ENCODE data around the gene FGGY.
"Not testable (repeated sequence)": the region's sequence is repeated elsewhere in the genome, so short reads cannot be mapped to it uniquely, and the experiment has no call there.

Gene FGGY

GRCh38 chr1:59720326-59721115 lies 423.6 kb downstream of the FGGY start:
- no peak for DNase-seq (ENCODE audit: low read depth in 2 of 2, low spot score in 1 of 2)

GRCh38 chr1:59730302-59730701 lies 433.4 kb downstream of the FGGY start:
- no peak for DNase-seq (ENCODE audit: low read depth in 2 of 2, low spot score in 1 of 2)

GRCh38 chr1:59730759-59731478 lies 434.0 kb downstream of the FGGY start:
- DNase-seq (ENCODE audit: low read depth in 2 of 2, low spot score in 1 of 2): no peak

- no peak for DNase-seq (ENCODE audit: low read depth in 2 of 2, low spot score in 1 of 2)
Observed at GRCh38 chr1:59731591-59731990, 434.7 kb downstream of the FGGY start.

GRCh38 chr1:59732214-59732955 lies 435.5 kb downstream of the FGGY start:
- DNase-seq (ENCODE audit: low read depth in 2 of 2, low spot score in 1 of 2): no peak

- no peak for DNase-seq (ENCODE audit: low read depth in 2 of 2, low spot score in 1 of 2)
Observed at GRCh38 chr1:59733443-59734141, 436.7 kb downstream of the FGGY start.

- DNase-seq (ENCODE audit: low read depth in 2 of 2, low spot score in 1 of 2): not testable (repeated sequence)
Observed at GRCh38 chr1:59735927-59736326, 439.0 kb downstream of the FGGY start.

- DNase-seq (ENCODE audit: low read depth in 2 of 2, low spot score in 1 of 2): no peak
Observed at GRCh38 chr1:59736744-59737143, 439.9 kb downstream of the FGGY start.

- DNase-seq (ENCODE audit: low read depth in 2 of 2, low spot score in 1 of 2): no peak
Observed at GRCh38 chr1:59737638-59738037, 440.7 kb downstream of the FGGY start.

- no peak for DNase-seq (ENCODE audit: low read depth in 2 of 2, low spot score in 1 of 2)
Observed at GRCh38 chr1:59738152-59738551, 441.3 kb downstream of the FGGY start.

- no peak for DNase-seq (ENCODE audit: low read depth in 2 of 2, low spot score in 1 of 2)
Observed at GRCh38 chr1:59738591-59739015, 441.7 kb downstream of the FGGY start.

- DNase-seq (ENCODE audit: low read depth in 2 of 2, low spot score in 1 of 2): no peak
Observed at GRCh38 chr1:59739111-59739510, 442.2 kb downstream of the FGGY start.

- DNase-seq (ENCODE audit: low read depth in 2 of 2, low spot score in 1 of 2): no peak
Observed at GRCh38 chr1:59742526-59742925, 445.6 kb downstream of the FGGY start.

GRCh38 chr1:59743324-59744091 lies 446.6 kb downstream of the FGGY start:
- DNase-seq (ENCODE audit: low read depth in 2 of 2, low spot score in 1 of 2): no peak

- no peak for DNase-seq (ENCODE audit: low read depth in 2 of 2, low spot score in 1 of 2)
Observed at GRCh38 chr1:59747420-59748024, 450.6 kb downstream of the FGGY start.

GRCh38 chr1:59748123-59748522 lies 451.2 kb downstream of the FGGY start:
- DNase-seq (ENCODE audit: low read depth in 2 of 2, low spot score in 1 of 2): no peak

- DNase-seq (ENCODE audit: low read depth in 2 of 2, low spot score in 1 of 2): no peak
Observed at GRCh38 chr1:59750328-59751003, 453.6 kb downstream of the FGGY start.

- no peak for DNase-seq (ENCODE audit: low read depth in 2 of 2, low spot score in 1 of 2)
Observed at GRCh38 chr1:59751004-59751395, 454.1 kb downstream of the FGGY start.

- DNase-seq (ENCODE audit: low read depth in 2 of 2, low spot score in 1 of 2): no peak
Observed at GRCh38 chr1:59751801-59752200, 454.9 kb downstream of the FGGY start.

All from stimulated activated CD8-positive, alpha-beta memory T cell treated with anti-CD3 and anti-CD28 coated beads, Interleukin-4, amount 100 ng/mL, for 4 hours (primary cell).